NCI-H748 treated with DMSO at 0.1 percent for 48 hours (cell line): Measurements from ENCODE around the gene SLC25A22.
A peak's percentile ranks its signal among the peaks of the same experiment; 100 is the strongest.

Source experiments
- DNase-seq: peaks from one replicate; lab custom pipeline; 2025; lab: John Stamatoyannopoulos, UW

The SLC25A22 gene

GRCh38 chr11:788953-789940 is 8.8 kb downstream of the SLC25A22 start:
- no peak for DNase-seq

GRCh38 chr11:788009-788640 is 10.0 kb downstream of the SLC25A22 start:
- DNase-seq: no peak

GRCh38 chr11:787084-787675 is 10.9 kb downstream of the SLC25A22 start:
- DNase-seq: no peak

DNA sequence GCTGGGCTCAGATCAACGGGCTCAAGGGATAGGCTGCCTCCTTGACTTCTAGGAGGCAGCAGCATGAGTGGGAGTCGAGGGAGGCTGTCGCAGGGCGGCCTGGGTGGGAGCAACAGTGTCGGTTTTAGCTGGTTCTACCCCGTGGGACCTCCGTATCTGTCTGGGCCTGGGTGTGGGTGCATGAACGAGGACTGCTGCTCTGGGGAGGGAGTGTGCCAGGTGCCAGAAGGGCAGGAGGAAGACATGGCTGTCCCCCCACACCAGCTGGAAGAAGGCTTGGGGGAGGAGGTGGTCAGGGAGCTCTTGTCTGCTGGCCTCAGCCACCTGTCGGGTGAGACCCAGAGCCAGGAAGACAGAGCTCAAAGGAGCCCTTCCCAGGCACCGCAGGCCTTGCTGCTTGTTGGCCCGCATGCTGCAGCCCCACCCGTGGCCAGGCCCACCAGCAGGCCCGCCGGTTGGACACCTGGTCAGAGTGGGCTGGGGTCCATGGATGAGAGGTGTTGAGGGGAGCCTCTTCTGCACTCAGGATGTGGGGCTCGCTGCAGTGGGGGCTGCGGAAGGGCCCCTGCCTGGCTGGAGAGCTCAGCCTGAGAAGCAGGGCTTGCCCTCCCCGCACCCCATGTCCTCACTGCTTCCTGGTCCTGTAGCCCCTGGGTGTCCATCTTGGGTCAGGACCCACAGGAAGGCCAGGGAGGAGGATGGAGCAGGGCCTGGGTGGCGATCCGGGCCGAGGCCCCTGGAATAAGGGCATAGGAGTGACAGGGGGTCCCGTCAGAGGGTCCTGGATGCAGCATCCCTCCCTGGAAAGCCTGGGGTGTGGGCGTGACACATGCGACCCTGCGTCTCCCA is 11.6 kb downstream of the SLC25A22 start:
- DNase-seq: no peak

DNA sequence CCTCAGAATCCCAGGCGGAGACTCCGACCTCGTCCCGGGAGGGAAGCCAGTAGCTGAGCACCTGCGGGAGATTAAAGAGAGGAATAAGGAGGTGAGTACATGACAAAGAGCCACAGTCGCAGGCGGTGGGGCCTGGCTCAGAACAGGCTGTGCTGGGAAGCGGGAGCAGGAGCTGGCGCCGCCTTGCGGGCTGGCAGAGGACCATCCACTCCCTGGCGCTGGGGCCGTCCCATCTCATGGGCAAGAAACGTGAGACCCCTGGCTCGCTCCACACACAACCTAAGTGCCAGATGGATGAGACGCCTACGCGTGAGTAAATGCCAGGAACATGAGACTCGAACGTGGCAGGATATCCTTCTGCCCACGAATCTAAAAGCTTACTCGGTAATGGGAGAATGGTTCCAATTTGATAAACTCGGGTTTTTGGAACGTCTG is 14.5 kb downstream of the SLC25A22 start:
- peak; percentile 44 for DNase-seq

DNA sequence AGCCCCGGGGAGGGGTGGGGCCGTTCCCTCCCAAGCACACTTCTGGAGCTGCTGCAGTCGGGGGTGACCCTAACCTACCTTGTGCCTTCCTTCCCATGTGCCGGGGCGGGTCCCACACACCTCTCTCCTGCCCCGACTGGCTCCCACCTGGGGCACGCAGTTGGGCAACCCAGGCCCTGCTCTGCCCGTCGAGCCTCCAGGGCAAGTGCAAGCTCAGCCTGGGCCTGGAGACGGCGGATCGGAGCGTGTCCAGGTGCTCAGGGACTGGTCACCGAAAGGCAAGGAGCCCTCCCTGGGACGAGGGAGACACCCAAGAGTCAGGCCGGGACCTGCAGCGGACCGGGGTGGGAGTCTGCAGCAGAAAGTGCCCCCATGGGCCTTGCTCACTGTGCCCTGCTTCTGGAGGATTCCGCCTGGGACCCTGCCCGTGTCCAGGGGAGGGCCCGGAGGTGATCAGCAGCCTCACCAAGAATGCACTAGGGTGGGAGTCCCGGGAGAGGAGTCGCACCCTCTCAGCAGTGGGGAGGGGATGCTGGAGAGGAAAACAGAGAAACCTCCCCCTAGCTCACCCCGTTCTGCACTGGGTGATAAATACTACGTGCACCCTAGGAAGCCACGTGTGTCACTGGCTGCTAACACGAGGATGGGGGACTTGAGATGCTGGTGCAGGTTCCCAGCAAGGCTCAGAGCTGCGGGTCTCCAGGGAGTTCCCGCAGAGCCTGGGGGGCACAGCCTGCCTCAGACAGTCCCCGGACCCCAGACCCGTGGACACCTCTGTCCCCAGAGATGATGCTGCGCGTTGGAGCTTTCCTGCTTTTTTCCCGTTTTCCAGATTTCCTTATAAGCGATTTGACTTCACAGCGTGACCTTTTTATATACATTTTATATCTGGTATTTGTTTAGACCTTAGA is 15.6 kb downstream of the SLC25A22 start:
- DNase-seq: no peak

GRCh38 chr11:779955-780532 is 18.0 kb downstream of the SLC25A22 start:
- no peak for DNase-seq

GRCh38 chr11:778976-779954 is 18.8 kb downstream of the SLC25A22 start:
- no peak for DNase-seq

- DNase-seq: peak; percentile 58
These were observed 20.5 kb downstream of the SLC25A22 start, which contains the start of gene GATD1 for GRCh38 chr11:777288-778255. TSS of gene GATD1 (minus strand) at chr11:777487. CDS start at chr11:777462, 25 bp downstream.

DNA sequence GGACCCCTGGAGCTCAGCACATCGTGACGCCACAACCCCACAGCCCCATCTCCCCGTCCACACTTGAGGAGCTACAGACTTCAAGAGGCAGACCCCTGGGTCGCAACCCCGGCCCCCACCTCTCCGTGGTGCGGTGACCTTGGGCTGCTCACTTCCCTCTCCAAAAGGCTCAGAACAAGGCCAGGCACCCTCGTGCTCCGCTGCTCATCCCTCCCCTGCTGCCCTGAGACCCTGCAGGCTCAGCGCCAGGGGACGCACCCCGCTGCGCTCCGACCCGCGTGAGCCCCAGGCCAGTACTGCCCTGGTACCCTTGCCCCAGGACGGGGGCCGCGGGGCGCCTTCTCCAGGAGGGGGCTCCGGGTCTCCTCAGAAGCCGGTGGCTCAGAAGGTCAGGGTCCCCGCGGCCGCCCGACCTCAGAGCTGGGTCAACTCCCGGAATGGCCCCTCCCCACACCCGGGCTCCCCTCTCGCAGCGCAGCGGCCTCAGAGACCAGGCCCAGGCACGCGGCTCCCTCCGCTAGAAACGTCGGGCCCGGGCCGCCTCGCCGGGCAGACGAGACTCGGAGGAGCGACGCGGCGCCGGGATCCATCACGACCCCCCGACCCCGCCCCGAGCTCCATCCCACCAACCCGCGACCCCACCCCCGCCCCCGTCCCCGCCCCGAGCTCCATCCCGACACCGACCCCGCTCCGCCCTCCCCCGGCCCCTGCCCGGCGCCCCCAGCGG is 21.4 kb downstream of the SLC25A22 start:
- DNase-seq: no peak

- no peak for DNase-seq
These were observed 21.9 kb downstream of the SLC25A22 start for GRCh38 chr11:776263-776560.

DNA sequence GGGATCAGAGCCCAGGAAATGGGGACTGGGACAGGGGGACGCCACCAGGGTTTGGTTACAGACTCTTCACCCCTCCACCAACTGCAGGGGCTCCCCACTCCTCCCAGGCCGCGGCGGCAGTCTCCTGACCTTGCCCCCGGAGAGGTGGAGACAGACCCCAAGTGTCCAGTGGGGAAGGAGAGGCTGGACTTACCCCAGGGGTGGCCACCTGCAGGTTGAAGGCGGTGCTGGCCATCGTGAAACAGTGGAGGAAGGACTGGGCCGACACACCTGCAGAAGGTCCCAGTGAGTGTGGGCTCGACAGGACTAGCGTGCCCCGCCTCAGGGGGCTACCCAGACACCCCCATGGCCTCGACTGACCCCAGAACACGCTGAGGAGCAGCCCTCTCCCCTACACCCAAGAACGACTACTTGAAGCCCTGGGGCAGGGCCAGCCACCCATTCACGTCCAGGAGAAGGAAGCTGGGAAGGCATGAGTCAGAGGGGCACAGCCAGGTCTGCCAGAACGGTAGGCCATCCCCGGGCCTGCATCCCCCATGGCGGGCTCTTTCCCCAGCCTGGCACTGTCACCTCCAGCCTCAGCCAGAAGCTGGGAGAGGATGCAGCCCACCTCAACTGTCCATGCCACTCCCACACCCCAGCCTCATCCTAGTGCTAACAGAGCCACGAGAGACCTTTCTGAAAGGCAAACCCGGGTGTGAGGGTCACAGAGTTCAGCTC is 23.0 kb downstream of the SLC25A22 start:
- DNase-seq: no peak

- no peak for DNase-seq
These were observed 24.3 kb downstream of the SLC25A22 start for GRCh38 chr11:773830-774229.

GRCh38 chr11:773425-773824 is 24.7 kb downstream of the SLC25A22 start:
- no peak for DNase-seq

- DNase-seq: no peak
These were observed 25.4 kb downstream of the SLC25A22 start for GRCh38 chr11:772429-773390.
